ENCODE results near the gene TLE3.

TLE3 gene

DNA sequence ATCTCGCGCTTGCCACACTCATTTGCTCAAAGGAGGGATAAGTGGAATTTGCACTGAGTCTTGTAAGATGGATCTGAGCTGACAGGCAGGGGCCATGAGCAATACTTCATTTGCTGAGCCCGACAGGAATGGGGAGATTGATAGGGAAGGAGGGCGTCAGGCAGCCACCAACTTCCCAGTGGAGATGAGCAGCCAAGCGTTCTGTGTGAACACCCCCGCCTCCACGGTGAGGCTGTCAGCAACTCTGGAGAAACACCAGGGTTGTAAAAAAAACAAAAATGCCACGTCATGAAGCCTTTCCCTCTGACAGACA is 36.8 kb downstream of the TLE3 start:
- DNase-seq, result no peak

DNA sequence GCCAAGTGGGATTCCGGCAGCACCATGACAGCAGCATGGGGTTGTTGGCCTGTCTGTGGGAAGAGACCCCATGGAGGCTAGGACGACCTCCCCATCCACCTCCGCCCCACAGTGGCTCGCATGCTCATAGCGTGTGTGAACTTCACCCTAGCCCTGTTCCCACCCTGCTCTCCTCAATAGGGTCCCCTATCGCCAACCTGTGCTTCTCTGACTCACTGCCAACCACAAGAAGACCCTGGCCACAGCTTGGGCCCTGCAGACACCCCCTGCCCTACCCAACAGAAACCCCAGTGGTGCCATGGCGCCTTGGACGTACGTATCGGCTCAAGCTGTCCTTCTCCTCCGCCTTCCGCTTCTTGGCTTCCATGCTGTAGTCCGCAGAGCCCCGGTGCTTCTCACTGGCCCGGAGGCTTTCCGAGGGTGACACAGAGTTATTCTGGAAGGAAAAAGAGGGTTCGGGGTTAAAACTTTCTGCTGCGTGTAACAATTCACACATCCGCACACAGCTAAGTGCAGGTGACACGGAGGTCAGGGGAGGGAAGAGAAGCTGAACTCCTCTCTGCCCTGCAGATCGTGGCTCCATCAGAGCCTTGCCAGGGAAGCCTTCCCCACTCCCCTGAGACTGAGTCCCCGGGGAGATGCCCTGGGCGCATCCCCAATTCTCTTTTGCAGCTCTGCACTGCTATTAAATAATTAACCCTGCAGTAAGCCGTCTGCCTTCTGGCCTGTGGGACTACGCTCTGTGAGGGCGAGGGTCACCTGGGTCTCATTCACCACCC is 37.3 kb downstream of the TLE3 start:
- DNase-seq, result no peak

- no peak for DNase-seq
Observed at GRCh38 chr15:70059476-70060213, 38.1 kb downstream of the TLE3 start.

DNA sequence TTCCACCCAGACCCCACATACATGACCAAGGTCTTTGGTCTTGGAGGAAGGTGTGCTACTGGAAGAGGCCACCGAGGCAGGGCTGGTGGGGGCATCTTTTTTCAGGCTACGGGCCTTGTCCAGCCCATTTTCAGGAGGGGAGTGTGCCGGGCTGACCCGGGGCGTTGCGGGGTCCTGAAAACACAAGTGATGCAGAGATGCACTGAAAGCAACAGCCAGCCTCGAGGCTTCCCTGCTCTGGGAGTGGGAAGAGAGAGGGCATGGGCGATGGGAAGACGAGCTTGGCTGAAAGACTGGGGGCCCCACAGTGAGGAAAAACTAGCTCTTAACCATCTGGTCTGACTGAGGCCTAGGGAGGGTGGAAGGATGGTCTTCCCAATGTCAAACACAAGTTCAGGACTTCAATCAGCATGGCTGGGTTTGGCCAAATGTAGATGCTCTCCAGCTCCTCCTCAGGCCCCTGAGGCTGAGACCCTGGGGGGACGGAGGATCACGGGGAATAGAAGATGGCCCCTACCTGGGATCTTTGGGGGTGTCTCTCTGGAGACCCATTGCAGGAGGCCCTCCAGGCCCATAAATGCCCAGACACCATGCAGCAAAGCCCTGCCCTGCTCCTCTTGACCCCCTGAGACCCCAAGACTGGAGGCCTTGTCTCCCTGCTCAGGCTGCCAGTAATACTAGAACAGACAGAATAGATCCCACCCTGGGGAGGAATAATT is 38.9 kb downstream of the TLE3 start:
- no peak for DNase-seq

DNA sequence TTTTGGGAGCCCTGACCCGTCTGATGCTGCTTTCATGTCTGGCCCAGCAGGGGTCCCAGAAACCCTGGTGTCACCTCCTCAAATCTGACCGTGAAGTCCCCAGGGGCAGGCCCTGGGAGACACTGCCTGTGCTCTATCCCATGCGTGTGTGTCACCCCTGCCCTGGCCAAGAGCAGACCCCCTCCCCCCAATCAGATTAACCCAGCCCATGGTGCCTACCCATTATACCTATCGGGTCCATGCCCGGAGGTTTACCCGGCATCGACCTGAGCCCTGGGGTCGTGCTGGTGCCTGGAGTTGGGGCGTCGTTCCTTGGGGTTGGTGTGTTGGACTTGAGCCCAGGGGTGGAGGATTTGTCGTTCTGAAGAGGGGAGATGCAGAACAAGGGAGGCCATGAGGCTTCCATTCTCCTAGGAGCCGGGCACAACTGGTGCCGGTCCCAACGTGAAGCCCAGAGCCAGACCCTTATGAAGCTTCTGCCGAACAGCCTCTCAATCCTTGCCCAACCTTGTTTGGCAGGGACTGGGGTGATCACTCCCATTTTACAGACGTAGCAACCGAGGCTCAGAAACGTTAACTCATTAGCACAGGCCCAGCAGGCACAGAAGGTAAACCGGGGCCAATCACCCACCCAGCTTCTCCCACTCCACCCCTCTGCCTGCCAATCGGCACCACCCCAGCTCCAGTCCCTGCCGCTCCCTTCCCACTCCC is 39.6 kb downstream of the TLE3 start:
- DNase-seq, result no peak

GRCh38 chr15:70056091-70056680 is 41.5 kb downstream of the TLE3 start:
- DNase-seq, result no peak

- no peak for DNase-seq
Observed at GRCh38 chr15:70055601-70056051, 42.1 kb downstream of the TLE3 start.

DNA sequence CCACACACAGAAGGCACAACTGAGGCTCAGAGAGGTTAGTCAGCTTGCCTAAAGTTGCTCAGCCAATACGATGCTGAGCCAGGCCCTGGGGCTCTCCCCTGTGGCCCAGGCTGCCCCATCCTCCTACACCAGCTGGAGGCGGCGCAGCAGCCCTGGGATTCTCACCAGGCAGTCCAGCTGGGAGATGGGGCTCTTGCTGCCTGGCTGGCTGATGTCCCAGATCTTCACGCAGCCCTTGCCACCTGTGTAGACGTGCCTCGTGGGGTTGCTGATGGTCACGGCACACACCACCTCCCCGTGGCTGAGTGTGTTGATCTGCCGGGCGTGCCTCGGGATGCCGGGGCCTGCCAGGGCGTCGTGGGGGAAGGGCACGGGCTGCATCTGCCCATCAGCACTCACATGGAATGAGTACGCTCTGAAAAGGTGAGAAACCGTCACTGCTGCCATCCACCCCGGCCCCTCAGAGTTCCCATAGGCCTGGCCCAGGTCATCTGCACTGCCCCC is 42.8 kb downstream of the TLE3 start:
- DNase-seq, result no peak

- no peak for DNase-seq
Observed at GRCh38 chr15:70054366-70054765, 43.4 kb downstream of the TLE3 start.

GRCh38 chr15:70053716-70054229 is 43.9 kb downstream of the TLE3 start:
- no peak for DNase-seq

GRCh38 chr15:70053001-70053715 is 44.6 kb downstream of the TLE3 start:
- DNase-seq, result no peak

- no peak for DNase-seq
Observed at GRCh38 chr15:70051948-70052633, 45.6 kb downstream of the TLE3 start.

GRCh38 chr15:70050970-70051369 is 46.7 kb downstream of the TLE3 start:
- DNase-seq, result no peak

GRCh38 chr15:70050441-70050840 is 47.3 kb downstream of the TLE3 start:
- DNase-seq, result no peak

DNA sequence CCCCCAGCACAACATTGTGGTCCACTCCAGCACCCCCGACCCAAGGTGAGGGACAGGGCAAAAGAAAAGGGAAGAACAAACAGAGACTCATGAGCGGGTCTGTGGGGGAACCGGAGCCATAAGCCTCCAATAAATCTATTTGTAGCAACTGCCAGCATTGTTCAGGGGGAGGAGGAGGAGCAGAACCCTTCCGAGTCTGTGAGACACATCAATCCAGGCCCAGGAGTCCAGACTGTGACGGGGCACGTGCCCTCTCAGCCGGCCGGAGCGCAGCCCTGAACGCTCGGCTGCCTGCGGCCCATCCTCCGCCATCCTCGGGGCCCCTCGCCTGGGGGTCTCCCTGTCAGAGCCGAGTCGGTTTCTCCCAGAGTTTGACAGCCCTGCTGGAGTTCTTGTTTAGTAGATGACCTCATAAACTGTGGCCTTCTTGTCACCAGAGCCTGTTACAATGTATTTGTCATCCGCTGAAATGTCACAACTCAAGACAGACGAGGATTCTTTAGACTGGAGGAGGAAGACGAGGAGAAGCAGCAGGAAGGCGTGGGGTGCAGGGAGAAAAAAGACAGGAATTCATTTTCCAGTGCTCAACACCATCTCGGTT is 47.9 kb downstream of the TLE3 start:
- no peak for DNase-seq

DNA sequence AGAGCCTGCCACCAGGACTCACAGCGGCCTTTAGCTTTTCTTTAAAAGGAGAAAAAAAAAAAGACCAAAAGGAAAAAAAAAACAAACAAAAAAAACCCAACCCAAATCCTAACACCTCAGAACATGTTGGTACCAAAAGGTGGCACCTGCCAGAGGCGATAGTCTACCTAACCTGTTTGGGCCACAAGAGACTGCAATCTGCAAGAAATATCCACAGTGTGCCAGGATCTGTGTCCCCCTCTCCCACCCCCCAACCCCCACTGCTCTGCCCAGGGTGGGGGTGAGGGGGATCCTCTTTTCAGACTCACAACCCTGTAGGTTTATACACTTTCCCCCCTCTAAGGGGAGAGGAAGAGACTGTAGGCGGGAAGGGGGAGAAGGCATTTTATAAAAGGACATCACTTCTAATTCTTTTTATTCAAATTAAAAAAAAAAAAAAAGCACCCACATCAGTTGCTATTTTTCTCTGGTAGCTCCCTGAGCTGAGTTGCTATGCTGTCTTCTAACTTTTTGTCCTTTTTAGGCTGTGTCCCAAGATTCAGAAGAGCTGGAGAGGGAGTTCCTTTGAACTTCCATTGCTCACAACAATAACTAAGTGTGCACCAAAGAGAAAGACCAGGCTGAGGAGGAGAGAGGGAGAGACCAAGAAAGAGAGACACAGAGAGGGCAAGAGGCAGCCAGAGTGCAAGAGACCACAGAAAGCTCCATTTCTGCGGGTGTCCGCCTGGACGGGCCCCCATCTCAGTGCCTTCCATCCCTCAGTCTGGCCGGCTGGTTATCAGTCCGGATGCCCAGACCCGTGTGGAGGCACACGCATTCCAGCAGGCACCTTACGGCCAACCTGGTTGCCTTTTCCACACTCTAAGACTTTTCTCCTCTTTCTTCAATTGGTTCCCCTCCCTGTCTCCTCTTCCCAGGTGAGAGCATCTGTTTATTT is 48.9 kb downstream of the TLE3 start:
- DNase-seq, result no peak

- DNase-seq, result no peak
Observed at GRCh38 chr15:70048198-70048565, 49.5 kb downstream of the TLE3 start.

- no peak for DNase-seq
Observed at GRCh38 chr15:70047386-70048197, 50.1 kb downstream of the TLE3 start.

Measured in SHP77 treated with DMSO at 0.1 percent for 48 hours (cell line).